HG02623 (cell line): ENCODE data around the gene POU2AF3.

Experiments used
- ATAC-seq: cut with Tn5 transposase; IDR thresholded peaks from one replicate; pipeline ENCODE4 v1.9.1; 2021; ENCODE audit warnings: moderate library complexity; ENCODE audit not compliant: unreplicated experiment

POU2AF3 gene

DNA sequence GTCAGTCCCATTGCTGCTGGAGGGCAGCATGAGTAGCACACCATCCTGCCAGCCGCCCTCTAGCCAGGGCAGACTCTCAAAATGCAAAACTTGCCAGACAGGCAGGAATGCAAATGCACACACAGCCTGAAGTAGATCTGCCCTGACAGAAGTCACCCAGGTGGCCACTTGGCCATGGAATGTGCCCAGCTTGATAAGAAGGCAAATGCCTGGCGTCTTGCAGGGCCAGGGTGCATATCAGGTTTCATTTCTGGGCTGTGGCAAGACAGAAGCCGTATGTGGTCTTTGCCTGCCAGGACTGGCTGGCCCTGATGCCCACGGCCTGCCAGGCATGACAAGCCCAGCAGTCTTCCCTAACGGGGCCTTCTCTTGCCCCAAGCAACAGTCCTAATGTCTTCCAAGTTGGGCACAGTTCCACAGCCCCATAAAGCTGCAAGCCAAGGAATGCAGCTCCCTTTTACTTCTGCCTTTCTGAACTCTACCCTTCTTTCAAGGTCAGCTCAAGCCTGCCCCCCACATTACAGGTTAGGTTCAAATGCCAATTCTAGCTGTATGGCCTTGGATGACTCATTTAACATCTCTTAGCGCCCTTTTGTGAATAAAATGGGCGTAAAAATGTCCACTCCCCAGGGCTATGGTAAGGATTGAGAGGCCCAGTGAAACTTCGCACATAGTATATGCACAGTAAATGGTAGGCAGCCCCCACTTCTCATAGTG, 29.7 kb downstream of the POU2AF3 start:
- ATAC-seq: no peak

DNA sequence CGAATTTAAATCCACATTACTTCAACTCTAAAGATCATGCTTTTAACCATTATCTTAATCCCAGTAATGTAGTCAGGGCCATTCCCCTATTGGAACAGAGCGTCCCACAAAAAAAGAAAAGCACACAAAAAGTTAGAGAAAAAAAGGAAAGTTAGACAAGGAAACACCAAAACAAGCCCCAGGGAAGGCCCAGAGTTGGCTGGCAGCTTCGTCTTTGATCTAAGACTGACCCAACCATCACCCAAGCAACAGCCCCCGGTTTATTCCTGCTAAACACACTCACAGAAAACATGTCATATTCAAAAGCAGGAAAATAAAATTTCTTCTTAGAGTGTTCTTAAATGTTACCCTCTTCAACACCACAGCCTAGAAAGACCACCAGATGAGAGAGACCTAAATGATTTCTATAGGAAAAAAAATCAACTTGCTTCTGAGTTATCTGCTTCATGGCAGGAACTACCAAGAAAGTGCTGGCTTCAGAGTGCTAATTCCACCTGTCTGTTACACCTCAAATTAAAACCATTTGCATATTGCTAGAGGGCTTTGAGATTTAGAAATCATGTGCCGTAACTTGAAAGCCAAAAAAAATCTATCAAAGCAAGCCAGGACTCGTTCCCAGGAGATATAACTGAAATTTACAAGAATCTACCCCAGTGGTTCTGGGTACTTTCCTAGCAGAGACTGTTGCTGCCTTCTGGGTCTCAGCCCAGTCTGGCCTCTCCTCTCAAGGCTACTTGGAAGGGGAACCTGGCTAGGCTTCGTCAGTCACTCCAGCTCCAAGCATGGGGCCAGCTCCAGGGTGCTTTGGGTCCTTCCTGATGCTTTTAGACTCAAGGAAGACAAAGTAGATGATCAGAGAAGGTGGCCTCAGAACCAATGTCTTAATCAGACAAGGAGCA, 31.2 kb downstream of the POU2AF3 start:
- no peak for ATAC-seq

DNA sequence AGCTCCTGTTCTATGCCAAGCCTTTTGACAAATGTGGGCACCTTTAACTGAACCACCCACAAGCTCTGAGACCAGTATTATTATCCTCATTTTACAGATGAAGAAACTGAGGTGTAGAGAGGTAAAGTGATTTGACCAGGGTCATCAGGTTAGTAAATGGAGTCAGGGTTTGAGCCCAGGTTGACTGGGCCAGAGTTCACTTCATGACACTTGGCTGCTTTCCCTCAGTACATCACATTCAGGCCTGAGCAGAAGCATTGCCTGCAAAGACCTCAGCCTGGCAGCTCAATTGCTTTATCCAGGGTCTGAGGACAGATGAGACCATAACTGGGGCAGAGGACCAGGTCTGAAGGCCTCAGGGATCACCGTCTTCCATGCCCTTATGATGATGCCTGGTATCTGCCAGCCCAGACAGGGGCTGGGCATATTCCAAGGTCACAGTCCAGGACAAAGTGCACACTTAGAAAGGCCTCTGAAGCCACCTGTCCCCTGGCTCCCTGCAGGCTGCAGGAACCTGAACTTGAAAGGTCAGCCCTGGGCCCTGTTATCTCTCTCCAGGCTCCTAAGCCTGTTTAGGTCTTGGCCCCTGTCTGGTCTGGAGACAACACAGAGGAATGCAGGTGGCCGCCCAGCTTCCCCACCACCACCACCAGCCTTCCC, 32.0 kb downstream of the POU2AF3 start:
- ATAC-seq: no peak

DNA sequence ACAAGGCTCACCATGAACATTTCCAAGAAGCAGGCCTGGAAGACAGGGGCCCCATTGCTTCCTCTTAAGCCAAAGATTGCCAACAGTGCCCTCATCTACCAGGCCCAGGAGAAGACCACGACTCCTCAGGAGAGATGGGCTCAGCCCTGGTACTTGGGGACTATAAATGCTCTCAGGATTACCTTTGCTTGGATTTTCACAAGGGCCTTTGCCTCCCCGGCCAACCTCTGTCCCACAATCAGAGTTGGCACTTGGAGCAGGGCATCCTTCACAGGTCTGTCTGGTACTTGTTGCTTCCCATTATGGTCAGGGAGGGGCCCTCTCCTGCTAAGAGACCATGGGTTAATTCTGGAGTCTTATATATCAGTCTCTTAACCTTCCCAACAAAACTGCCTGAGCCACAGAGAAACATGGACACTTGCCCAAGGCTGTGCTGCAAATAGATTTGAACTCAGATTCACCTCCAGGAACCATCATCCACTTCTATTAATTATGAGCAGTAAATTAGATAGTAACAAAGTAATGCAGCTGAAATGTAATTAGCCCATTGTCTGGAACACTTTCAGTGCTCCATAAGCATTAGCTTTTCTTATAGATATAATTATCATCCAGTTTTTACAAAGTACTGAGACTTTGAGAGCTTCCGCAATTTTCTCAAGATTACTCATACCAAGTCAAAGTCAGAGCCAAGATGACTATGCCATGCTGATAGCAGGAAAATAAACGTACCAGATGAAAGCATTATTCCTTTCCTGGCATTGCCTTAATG, 33.5 kb downstream of the POU2AF3 start:
- ATAC-seq: no peak

DNA sequence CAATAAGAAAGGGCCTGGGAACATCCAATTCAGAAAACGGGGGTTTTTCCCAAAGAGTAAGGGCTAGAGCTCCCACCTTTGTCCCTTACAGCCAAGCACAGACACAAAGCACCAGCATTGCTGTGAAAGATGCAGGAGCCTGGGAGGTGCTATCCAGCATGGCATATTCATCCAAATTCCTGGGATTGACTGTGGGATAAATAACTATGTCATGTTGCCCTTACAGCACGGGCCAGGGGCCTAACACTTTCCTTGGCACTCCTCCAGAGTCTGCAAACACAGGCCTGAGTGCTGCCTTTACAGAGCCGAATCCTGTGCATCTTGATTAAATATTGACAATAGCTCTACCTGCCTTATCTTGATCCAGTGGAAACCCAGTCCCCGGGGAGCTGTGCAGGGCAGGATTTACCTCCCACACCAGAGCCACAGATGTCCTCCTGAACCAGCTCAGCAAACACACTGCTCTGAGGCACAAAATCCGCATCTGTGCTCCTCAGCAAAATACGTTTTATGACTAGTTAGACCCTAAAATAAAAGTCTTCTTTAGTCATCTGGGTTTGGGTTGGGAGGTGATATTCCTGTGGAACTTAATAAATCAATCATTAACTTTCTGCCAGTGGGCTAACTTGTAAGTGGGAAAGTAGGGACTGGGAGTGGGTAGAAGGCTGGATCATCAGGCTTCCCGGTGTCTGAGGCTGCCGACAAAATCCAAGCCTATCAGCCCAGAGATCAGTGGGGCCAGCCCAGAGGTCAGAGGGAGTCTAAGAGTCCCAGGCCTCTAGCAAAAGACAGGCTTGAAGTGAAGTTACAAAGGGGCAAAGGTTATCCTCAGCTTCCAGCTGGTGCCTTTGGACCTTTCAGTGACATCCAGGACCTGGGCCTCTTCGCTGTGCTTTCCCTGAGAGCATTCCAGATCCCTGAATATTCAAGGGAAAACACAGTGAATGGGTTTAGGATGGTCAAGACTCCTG, 36.5 kb downstream of the POU2AF3 start:
- ATAC-seq: no peak

DNA sequence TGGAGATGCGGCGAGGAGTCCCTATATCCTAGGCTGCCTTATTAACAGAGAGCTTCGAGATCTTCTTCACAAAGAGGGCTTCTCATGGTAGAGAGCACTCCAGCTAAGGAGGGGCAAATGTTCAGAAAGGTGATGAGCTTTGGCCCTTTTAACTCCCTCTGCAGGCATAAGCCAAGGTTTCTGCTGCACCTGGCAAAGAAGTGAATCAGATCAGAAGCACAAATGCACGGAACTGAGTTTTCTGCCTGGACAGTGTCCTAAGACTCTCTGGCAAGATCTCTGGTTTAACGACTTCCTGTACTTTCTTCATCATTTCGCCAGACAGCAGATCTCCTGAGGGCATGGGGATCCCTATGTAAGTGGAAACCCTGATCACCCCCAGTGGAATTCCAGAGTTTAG, 37.2 kb downstream of the POU2AF3 start:
- no peak for ATAC-seq

DNA sequence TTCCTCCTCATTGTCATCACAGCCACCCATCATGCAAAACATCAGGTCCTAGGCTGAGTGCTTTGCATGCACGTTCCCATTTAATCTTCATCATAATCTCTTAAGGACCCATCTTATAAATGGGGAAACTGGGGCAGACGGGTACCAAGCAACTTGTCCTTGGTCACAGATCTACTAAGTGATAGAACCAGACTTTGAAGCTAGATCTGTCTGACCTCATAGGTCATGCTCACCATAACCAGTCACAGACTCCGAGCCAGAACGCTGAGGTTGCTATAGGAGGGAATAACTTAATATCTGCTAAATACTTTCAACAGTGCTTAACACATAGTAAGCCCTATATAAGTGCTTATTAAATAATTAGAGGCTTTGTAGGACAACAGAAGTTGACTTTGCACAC, 37.7 kb downstream of the POU2AF3 start:
- ATAC-seq: no peak

DNA sequence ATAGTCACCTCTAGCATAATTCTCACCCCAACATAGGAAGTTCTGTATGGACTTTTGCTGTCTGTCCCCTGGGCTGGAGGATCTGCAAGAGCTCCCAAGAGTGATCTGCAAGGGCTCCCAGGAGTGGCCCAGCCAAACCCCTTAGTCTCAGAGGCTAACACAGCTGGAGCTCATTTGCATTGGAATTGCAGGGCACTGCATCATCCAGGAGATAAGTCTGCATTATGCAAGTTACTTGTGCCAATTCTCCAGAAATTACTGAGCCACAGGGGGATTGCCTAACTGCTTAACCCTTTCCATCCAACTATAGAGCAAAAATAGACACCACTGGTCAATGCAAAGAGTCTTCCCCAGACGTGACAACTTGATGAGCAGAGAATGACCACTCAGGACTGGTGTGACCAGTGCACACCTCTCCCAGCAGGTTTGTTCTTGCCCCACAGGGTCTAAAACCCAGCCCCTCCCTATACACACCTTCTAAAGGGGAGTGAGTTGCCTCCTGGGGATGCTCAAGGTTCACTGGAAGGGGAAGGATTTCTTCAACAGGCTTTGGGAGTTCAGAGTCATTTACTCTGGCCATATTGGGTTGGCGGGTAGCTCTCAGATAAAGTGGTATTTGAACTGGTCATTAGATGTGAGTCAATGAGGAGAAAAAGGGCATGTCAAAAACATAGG, 38.4 kb downstream of the POU2AF3 start:
- no peak for ATAC-seq

DNA sequence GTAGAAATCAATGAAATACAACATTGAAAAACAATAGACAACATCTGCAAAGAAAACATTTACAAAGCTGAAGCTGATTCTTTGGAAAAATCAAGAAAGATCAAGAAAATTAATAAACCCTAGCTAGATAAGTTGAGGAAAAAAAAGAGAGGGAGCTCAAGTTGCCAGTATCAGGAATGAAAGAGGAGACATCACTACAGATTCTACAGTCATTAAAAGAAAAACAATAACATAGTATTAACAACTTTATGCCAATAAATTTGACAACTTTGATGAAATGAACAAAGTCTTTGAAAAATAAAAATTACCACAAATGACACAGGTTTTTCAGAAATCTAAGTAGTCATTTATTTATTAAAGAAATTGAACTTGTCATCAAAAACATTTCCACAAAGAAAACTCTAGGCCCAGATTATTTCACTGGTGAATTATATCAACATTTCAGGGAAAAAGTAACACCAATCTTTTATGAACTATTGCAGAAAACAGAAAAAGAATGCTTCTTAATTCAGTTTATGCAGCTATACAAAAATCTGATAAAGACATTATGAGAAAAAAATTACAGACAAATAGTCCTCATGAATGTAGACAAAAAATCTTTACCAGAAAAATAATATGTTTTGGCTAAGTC, 41.5 kb downstream of the POU2AF3 start:
- no peak for ATAC-seq

DNA sequence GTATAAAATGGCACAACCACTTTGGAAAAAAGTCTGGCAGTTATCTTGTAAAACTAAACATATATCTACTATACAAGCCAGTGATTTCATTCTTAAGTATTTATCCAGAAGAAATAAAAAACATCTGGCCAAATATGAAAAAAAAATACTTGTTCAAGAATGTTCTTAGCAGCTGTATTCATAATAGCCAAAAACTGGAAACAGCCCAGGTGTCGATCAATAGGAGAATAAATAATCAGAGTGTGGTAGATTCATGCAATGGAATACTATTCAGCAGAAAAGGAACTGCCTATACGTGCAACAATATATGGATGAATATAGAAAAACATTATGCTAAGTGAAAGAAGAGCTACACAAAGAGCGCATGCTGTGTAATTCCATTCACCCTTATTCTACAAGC, 44.0 kb downstream of the POU2AF3 start:
- no peak for ATAC-seq

DNA sequence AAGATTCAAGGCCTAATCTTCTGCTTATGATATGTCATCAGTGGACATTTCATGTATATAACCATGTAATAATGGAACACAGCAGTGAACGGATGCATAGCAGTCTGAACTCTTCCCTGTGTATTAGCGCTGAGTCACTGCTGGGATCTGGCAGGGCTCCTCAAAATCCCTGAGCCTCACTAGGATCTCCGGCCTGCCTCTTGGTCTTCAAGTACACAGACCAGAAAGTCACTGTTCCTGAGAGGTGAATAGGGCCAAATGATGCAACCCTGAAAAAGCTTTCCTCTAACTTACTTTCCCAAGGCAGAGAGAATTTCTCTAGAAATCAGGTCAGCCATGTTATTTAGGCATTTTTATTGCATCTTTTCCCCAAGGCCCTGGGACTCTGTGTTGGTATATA, 45.7 kb downstream of the POU2AF3 start:
- no peak for ATAC-seq

DNA sequence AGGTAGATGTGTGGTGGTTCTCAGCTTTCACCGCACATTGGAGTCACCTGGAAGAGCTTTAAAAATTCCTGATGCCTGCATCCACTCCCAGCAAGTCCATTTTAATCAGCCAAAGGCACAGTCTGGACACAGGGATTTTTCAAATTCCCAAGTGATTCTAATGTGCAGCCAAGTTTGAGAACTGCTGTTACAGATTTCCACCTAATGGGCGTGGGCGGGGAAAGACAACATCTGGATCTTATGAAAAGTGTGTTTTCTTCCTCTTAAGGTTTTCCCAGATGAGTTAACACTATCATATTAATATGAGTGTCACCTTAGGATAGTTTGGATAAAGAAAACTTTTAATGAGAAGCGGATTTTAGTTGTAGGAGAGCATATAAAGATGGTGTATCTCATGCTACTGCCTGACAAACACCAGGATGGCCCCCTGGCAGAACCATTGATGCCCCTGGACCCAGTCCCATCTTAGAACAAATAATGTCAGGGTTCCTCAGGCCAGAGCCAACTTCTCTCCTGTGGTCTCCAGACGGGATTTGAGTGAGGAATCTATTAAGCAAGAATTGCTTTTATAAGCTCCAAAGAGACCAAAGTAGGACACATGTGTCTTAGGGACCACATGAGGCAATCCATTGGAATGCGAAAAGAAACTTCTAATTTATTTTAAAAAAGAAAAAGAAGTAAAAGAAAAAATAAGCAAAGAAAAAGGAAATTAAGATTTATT, 48.8 kb downstream of the POU2AF3 start:
- no peak for ATAC-seq

DNA sequence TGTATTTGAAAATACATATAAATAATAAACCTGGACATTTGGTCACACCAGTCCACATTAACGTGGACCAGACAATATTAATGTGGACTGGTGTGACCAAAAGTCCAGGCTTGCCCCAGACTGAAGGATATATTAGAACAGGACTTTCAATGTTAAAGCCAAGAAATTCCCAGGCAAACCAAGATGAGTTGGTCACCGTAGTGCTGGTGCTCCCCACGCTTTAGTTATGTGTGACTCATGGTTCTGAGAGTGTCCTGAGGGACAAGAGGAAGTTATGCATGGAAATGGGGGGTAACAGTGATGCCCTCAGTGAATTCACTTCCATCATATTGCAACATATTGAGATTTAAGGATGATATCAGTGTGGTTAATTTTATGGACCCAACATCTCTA, 49.4 kb downstream of the POU2AF3 start:
- ATAC-seq: no peak

DNA sequence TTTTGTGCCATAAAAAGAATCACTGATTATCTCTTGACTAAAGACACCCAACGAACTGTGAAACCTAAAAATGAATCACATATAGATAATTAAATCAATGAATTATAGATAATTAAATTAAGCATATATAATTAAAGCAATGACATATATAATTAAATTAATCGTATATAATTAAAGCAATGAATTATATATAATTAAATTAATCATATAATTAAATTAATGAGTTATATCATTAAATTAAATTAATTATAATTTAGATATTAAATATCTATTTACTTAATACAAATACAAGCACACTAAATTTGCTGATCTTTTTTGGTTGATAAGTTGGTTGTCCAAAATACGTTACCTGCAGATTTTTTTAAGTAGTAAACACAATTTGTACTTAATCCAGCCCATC, 49.8 kb downstream of the POU2AF3 start:
- ATAC-seq: no peak

DNA sequence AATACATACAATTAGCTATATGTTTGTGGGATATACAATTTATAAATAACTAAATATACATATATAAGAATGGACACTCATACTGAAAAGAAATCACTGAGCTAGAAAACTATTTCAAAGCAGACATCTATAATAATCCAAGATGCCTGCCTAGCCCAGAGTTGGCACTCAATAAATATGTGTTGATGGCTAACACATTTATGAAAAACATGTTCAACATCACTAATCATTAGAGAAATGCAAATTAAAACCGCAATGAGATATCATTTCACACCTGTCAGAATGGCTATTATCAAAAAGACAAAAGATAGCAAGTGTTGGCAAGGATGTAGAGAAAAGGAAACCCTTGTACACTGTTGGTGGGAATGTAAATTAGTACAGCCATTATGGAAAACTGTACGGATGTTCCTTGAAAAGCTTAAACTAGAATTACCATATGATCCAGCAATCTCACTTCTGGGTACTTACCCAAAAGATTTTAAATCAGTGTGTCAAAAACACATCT, 50.9 kb downstream of the POU2AF3 start:
- ATAC-seq: no peak

DNA sequence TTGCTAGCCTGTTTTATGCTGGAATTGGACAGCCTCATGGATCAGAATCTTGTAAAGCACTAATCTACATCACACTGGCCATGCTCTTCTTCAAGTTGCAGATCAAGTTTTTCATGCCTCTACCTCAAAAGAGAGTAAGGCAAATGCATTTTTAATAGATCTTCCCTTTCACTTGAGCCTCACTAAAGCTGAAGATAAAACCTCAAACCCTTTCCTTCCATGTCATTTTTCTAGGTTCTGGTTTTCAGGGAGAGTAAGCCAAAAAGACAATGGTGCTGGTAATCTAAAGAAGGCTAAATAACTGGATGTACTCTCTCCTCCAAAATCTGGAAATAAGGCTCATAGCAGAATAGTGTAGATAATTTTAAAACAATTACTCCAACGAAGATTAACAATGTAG, 52.5 kb downstream of the POU2AF3 start:
- ATAC-seq: no peak

DNA sequence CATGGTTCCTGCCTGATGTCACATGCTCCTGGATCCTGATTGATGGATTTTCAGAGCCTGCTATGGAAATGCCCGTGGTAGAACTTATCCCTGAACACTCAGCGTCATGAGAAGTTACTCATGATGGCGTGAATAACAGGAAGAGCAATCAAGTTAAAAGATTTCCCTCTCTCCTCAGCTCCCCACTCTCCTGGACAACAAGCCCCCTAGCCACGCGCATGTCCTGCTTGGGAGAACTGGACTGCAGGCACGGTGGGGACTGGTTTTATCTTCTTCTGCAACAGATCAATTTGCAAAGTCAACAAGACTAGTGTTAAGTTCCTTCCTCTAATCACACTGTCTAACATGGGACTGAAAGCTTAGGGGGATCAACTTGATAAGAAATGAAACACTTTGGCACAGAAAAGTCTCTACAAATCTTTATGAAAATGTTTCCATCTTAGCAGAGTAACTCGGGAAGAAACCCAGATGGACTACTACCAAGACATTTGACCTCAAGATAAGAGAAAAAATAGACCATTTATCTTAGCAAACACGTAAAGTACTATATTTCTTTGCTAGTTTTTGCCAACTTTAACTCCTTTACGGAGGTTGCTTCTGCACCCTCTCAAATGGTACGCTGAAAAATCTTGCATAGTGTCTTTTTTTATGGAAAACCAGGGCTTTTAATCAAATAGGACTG, 53.2 kb downstream of the POU2AF3 start:
- ATAC-seq: no peak
